ENCODE data around the gene KRT4. TPM values are rescaled to one million over a fixed set of nuclear protein-coding genes. Genes with fewer than 3 reads are reported as not detected.

KRT4 gene
- total and polyA plus RNA-seq, 7 donors, result 0.86 to 18.6 TPM; not detected in 5

DNA sequence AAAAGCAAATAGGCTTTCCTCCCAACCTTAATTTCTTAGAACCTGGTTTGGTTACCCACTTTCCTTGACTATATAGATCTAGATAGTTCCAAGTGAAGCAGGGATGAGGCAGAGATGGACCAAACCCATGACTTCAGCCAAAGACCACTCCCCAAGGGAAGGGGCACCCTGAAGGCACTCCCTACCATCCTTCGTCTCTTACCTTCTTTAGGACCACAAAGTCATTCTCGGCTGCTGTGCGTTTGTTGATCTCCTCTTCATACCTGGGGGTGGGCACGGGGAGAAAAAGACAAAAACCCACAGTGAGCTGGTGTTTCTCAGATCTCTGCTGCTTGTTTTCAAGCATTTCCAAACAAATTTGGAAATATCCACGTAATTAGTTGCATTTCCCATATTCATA is 3.4 kb downstream of the KRT4 start:
- no peak for DNase-seq
- intact Hi-C loops (cut with DNase I), result no loop called here
- Histone ChIP-seq H3K27ac (no peak overlapping the region), H3K27me3 (no peaks in the 10 kb centered on the region), H3K4me3 (no peak overlapping the region), H3K9me3 (no peaks in the 10 kb centered on the region), H3K36me3 (no peaks in the 10 kb centered on the region), H3K4me1 (peaks cover 0 to 7% (median 0%) of the 10 kb centered on the region in 4 donors)
- TF ChIP-seq EP300 (IDR thresholded peaks at IDR 0.05), result no peak
- TF ChIP-seq POLR2A (IDR thresholded peaks at IDR 0.05), result no peak
- TF ChIP-seq, protein P1, sequence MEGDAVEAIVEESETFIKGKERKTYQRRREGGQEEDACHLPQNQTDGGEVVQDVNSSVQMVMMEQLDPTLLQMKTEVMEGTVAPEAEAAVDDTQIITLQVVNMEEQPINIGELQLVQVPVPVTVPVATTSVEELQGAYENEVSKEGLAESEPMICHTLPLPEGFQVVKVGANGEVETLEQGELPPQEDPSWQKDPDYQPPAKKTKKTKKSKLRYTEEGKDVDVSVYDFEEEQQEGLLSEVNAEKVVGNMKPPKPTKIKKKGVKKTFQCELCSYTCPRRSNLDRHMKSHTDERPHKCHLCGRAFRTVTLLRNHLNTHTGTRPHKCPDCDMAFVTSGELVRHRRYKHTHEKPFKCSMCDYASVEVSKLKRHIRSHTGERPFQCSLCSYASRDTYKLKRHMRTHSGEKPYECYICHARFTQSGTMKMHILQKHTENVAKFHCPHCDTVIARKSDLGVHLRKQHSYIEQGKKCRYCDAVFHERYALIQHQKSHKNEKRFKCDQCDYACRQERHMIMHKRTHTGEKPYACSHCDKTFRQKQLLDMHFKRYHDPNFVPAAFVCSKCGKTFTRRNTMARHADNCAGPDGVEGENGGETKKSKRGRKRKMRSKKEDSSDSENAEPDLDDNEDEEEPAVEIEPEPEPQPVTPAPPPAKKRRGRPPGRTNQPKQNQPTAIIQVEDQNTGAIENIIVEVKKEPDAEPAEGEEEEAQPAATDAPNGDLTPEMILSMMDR (IDR thresholded peaks at IDR 0.05), result no peak
- no peak for TF ChIP-seq POLR2AphosphoS5 (IDR thresholded peaks at IDR 0.05)
- 71 to 90% methylated on average over 5 of the region's 5 CpGs for WGBS, 2 donors

DNA sequence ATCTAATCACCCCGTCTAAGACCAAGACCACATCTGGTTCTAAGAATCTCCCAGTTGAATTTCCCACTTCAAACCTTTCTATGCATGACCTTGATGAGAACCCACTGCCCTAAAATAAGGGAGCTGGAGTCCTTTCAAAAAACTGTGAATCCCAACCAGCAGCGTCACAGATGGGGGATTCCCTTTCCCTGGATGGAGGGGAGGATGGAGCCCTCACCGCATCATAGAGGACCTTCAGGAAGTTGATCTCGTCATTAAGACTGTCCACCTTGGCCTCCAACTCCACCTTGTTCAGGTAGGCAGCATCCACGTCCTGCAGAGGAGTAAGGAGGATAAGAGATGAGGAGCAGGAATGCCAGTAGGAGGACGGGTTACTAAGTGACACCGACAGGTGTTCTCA is 4.8 kb downstream of the KRT4 start:
- intact Hi-C loops (cut with DNase I), result no loop called here
- WGBS, 2 donors, result 75 to 82% methylated on average over 7 of the region's 7 CpGs
- TF ChIP-seq POLR2AphosphoS5 (IDR thresholded peaks at IDR 0.05) (no peak), EP300 (IDR thresholded peaks at IDR 0.05) (no peak), POLR2A (IDR thresholded peaks at IDR 0.05) (no peak)
- TF ChIP-seq, protein P1 (IDR thresholded peaks at IDR 0.05), result no peak
- no peaks in the 10 kb centered on the region for H3K9me3 ChIP-seq
- no peaks in the 10 kb centered on the region for H3K36me3 ChIP-seq
- no peak for DNase-seq
- H3K27me3 ChIP-seq, result no peaks in the 10 kb centered on the region
- no peaks in the 10 kb centered on the region for H3K4me1 ChIP-seq
- no peak overlapping the region for H3K4me3 ChIP-seq
- no peak overlapping the region for H3K27ac ChIP-seq

DNA sequence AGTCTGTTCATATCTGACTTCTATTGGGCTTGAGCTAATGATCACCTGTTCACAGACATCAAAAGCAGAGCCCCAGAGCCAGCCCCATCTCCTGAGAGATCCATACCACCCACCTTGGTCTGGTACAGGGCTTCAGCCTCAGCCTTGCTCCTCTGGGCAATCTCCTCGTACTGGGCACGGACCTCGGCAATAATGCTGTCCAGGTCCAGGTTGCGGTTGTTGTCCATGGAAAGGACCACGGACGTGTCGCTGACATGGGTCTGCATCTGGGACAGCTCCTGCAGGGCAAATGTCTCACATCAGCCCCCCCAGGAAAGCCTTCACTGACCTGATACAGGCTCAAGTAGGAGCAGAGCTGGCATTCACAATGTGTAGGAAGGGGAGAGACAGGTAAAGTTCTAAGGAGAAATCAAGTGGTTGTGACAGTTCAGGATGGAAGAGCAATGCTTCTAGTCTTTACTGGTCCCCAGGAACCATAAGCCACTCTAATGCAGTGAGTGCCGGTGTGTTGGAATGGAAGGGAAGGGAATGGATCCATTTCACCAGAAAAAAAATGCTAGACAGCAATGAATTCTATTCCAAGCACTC is 5.2 kb downstream of the KRT4 start:
- 90 to 91% methylated on average over 8 of the region's 8 CpGs for WGBS, 2 donors
- Histone ChIP-seq H3K36me3 (no peaks in the 10 kb centered on the region), H3K4me3 (no peak overlapping the region), H3K27me3 (no peaks in the 10 kb centered on the region), H3K9me3 (no peaks in the 10 kb centered on the region), H3K27ac (no peak overlapping the region), H3K4me1 (no peaks in the 10 kb centered on the region)
- intact Hi-C loops (cut with DNase I), result no loop called here
- TF ChIP-seq POLR2AphosphoS5 (IDR thresholded peaks at IDR 0.05) (no peak), EP300 (IDR thresholded peaks at IDR 0.05) (no peak), POLR2A (IDR thresholded peaks at IDR 0.05) (no peak)
- TF ChIP-seq, protein P1 (IDR thresholded peaks at IDR 0.05), result no peak
- DNase-seq, result no peak

DNA sequence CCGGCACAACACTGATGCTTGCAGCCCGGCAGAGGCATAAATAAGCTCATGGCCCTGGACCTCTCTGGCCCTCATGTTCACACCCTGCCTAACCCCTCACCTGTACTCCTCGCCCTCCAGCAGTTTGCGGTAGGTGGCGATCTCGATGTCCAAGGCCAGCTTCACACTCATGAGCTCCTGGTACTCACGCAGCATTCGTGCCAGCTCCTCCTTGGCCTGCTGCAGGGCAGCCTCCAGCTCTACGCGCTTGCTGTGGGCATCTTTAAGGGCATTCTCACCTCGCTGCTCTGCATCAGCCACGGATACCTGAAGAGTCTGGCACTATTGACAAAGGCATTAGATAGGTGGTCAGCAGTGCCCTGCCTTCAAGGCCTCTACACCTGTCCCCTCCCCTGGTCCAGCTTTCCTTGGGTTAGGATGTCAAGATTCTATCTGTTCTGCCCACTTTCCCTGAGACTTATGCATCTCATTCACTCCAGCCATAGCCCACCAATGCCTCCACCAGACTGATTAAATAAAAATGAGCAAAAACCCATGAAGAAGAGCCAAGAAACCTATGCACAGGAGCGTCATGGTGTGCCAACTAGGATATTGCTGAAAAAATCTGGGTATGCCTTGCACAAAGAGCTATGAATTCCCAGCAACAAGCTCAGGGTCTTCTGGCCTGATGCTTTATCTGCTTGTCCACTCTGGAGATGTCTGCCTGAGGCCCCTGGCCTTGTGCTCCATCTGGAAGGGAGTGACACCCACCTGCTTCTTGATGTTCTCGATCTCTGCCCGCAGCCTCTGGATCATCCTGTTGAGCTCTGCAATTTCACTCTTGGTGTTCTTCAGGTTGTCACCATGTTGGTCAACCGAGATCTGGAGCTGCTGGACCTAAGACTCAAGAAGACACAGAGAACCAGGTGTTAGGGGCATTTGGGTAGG is 6.1 kb downstream of the KRT4 start:
- TF ChIP-seq POLR2A (IDR thresholded peaks at IDR 0.05), result no peak
- TF ChIP-seq, protein P1 (IDR thresholded peaks at IDR 0.05), result no peak
- TF ChIP-seq EP300 (IDR thresholded peaks at IDR 0.05), result no peak
- TF ChIP-seq POLR2AphosphoS5 (IDR thresholded peaks at IDR 0.05), result no peak
- H3K27me3 ChIP-seq, result no peaks in the 10 kb centered on the region
- intact Hi-C loops (cut with DNase I), result no loop called here

More for the DNA sequence above, 6.1 kb downstream of the KRT4 start:
- WGBS, 2 donors, result 84 to 86% methylated on average over 16 of the region's 16 CpGs
- Histone ChIP-seq H3K36me3 (no peaks in the 10 kb centered on the region), H3K4me3 (no peak overlapping the region), H3K27ac (no peak overlapping the region), H3K9me3 (no peaks in the 10 kb centered on the region), H3K4me1 (no peaks in the 10 kb centered on the region)
- no peak for DNase-seq
